ENCODE data around the gene OXCT2. TPM values are rescaled to one million over a fixed set of nuclear protein-coding genes. Genes with fewer than 3 reads are reported as not detected.

OXCT2 gene
- total RNA-seq, 2 experiments from 2014 or later, result 2.8 to 3.4 TPM

Other genes with a start within 250 kb of the OXCT2 start
- 100 to 1,000 TPM; 419 to 435 TPM for gene PABPC4, start 194.6 kb downstream of the OXCT2 start, total RNA-seq
- gene HEYL, start 131.7 kb downstream of the OXCT2 start, total RNA-seq, result under 1 TPM in 1 of 2 experiments, not detected in 1; 0.08 TPM
- not detected for gene NT5C1A, start 99.2 kb downstream of the OXCT2 start, total RNA-seq
- gene HPCAL4, start 79.9 kb downstream of the OXCT2 start, total RNA-seq, result under 1 TPM; 0.74 to 0.75 TPM
- 10 to 100 TPM; 62.9 to 66.0 TPM for gene PPIE, start 32.5 kb downstream of the OXCT2 start, total RNA-seq
- under 1 TPM; 0.91 to 0.94 TPM for gene BMP8B, start 17.5 kb upstream of the OXCT2 start, total RNA-seq
- gene TRIT1, start 112.2 kb upstream of the OXCT2 start, total RNA-seq, result 10 to 100 TPM; 42.6 to 44.5 TPM
- under 1 TPM; 0.08 to 0.17 TPM for gene MYCL, start 130.6 kb upstream of the OXCT2 start, total RNA-seq
- gene MFSD2A, start 183.8 kb upstream of the OXCT2 start, total RNA-seq, result 10 to 100 TPM; 23.7 to 24.0 TPM